ENCODE results near the gene XAGE3. TPM values are rescaled to one million over a fixed set of nuclear protein-coding genes. Genes with fewer than 3 reads are reported as not detected.
"Not testable (repeated sequence)": the region's sequence is repeated elsewhere in the genome, so short reads cannot be mapped to it uniquely, and the experiment has no call there.

The XAGE3 gene
- total RNA-seq, 1 donor from 2014 or later = not detected

DNA sequence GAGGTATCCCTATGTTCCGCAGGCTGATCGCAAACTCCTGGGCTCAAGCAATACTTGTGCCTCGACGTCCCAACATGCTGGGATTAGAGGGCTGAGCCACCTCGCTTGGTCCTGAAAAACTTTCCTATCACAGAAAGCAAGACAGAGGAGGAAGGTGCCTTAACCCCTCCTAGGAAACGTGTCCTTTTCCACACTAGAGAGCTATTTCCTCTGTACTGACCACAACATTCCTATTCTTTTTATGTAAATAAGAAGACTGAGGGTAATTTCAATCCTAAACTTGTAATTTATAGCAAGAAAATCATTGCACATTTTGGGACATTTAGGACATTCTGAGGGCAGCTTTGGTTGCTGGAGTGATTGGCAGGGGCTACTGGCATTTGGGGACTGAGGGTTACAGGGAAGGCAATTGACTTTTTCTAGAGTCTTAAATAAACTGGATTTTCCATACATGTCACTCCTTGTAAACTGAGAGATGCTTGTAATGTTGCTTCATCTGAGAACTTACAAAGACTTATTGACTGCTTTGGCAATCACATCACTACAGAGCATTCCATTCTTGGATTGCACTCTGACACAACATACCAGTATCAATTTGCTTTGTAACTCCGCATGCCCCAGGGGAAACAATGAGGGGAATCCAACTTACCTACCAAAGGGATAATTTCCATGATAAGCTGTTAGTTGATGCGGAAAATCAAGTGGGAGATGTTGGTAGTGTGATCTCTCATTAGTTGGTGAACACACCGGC, 15.6 kb downstream of the XAGE3 start:
- TF ChIP-seq, protein P1, sequence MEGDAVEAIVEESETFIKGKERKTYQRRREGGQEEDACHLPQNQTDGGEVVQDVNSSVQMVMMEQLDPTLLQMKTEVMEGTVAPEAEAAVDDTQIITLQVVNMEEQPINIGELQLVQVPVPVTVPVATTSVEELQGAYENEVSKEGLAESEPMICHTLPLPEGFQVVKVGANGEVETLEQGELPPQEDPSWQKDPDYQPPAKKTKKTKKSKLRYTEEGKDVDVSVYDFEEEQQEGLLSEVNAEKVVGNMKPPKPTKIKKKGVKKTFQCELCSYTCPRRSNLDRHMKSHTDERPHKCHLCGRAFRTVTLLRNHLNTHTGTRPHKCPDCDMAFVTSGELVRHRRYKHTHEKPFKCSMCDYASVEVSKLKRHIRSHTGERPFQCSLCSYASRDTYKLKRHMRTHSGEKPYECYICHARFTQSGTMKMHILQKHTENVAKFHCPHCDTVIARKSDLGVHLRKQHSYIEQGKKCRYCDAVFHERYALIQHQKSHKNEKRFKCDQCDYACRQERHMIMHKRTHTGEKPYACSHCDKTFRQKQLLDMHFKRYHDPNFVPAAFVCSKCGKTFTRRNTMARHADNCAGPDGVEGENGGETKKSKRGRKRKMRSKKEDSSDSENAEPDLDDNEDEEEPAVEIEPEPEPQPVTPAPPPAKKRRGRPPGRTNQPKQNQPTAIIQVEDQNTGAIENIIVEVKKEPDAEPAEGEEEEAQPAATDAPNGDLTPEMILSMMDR (conservative IDR thresholded peaks at IDR 0.05) = no peak
- Mint-ChIP-seq H3K36me3 (ENCODE audit: low read depth) (peaks cover 2% of the 10 kb centered on the region), H3K4me1 (no peaks in the 10 kb centered on the region), H3K27me3 (ENCODE audit: low read depth) (peaks cover 22% of the 10 kb centered on the region), H3K9me3 (peaks cover 5% of the 10 kb centered on the region), H3K4me3 (no peak overlapping the region), H3K27ac (ENCODE audit: unreplicated experiment) (no peak overlapping the region)
- DNase-seq (ENCODE audit: low read depth, low spot score) = no peak

DNA sequence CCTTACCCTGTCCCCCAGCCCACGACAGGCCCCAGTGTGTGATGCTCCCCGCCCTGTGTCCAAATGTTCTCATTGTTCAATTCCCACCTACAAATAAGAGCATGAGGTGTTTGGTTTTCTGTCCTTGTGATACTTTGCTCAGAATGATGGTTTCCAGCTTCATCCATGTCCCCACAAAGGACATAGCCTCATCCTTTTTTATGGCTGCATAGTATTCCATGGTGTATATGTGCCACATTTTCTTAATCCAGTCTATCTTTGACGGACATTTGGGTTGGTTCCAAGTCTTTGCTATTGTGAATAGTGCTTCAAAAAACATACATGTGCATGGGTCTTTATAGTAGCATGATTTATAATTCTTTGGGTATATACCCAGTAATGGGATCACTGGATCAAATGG, 24.3 kb downstream of the XAGE3 start:
- not testable (repeated sequence) for H3K27ac Mint-ChIP-seq (ENCODE audit: unreplicated experiment); H3K4me3 Mint-ChIP-seq; DNase-seq (ENCODE audit: low read depth, low spot score); H3K36me3 Mint-ChIP-seq (ENCODE audit: low read depth); H3K9me3 Mint-ChIP-seq; H3K4me1 Mint-ChIP-seq
- peaks cover 60% of the 10 kb centered on the region for H3K27me3 Mint-ChIP-seq (ENCODE audit: low read depth)

DNA sequence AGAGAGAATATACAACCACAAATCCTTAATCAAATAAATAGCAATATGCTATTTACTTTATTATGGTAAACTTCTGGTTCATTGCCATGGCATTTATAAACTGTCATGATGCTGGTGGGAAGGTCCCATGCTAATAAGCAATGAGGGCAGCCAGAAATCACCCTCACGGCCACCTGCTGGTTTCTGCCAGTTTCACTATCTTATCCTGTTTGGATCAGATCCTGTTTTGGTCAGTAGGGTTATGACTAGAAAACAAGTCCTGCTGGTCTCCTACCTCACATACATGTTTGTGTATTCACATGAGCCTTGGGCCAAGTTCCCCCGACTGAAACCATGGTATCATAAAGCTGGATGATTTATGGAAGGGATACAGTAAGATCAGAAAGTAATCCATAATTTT, 28.7 kb downstream of the XAGE3 start:
- Mint-ChIP-seq H3K27me3 (ENCODE audit: low read depth) (peaks cover 28% of the 10 kb centered on the region), H3K27ac (ENCODE audit: unreplicated experiment) (no peak overlapping the region), H3K36me3 (ENCODE audit: low read depth) (no peaks in the 10 kb centered on the region), H3K9me3 (no peaks in the 10 kb centered on the region), H3K4me1 (no peaks in the 10 kb centered on the region), H3K4me3 (no peak overlapping the region)
- no peak for DNase-seq (ENCODE audit: low read depth, low spot score)
- TF ChIP-seq, protein P1 (conservative IDR thresholded peaks at IDR 0.05) = no peak

DNA sequence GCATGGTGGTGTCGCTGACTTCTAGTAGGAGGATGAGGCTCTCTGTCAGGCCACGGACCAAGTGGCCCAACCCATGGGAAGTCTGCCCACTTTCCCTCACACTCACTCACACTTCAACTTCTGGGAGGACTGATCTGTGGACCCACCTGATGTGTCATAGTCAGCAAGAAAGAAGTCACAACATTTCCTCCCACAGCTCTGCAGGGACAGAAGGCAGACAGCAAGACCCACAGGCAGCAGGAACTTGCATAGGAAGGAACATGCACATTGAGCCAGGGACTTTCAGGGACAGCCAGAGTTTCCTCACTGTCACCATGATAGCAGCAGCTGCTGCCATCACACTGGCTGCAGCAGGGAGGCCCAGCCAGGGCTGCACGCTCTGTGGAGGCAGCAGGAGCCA, 37.3 kb downstream of the XAGE3 start:
- H3K9me3 Mint-ChIP-seq = peaks cover 6% of the 10 kb centered on the region
- H3K4me1 Mint-ChIP-seq = no peaks in the 10 kb centered on the region
- peaks cover 3% of the 10 kb centered on the region for H3K36me3 Mint-ChIP-seq (ENCODE audit: low read depth)
- DNase-seq (ENCODE audit: low read depth, low spot score) = no peak
- H3K27me3 Mint-ChIP-seq (ENCODE audit: low read depth) = no peaks in the 10 kb centered on the region
- H3K4me3 Mint-ChIP-seq = no peak overlapping the region
- no peak overlapping the region for H3K27ac Mint-ChIP-seq (ENCODE audit: unreplicated experiment)
- TF ChIP-seq, protein P1 (conservative IDR thresholded peaks at IDR 0.05) = no peak

DNA sequence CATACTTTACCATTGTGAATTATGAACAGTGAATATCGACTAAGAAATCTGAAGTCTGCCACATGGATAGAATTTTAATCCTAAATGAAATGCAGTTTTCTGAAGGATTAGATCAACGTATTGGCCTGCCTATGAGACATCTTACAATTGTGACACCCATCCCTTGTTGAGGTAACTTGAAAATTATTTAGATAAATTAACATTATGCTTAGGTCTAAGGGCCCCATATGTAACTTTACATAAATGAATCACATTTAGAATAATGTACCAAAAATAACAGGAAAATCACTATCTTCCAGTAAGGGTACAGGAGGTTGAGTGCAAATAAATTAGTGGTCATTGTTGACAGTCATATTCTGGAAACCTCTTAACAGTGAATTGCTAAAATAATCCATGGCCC, 43.3 kb downstream of the XAGE3 start:
- no peak for DNase-seq (ENCODE audit: low read depth, low spot score)
- Mint-ChIP-seq H3K36me3 (ENCODE audit: low read depth) (no peaks in the 10 kb centered on the region), H3K4me1 (no peaks in the 10 kb centered on the region), H3K4me3 (no peak overlapping the region), H3K9me3 (peaks cover 6% of the 10 kb centered on the region), H3K27me3 (ENCODE audit: low read depth) (peaks cover 7% of the 10 kb centered on the region), H3K27ac (ENCODE audit: unreplicated experiment) (no peak overlapping the region)
- TF ChIP-seq, protein P1 (conservative IDR thresholded peaks at IDR 0.05) = no peak

DNA sequence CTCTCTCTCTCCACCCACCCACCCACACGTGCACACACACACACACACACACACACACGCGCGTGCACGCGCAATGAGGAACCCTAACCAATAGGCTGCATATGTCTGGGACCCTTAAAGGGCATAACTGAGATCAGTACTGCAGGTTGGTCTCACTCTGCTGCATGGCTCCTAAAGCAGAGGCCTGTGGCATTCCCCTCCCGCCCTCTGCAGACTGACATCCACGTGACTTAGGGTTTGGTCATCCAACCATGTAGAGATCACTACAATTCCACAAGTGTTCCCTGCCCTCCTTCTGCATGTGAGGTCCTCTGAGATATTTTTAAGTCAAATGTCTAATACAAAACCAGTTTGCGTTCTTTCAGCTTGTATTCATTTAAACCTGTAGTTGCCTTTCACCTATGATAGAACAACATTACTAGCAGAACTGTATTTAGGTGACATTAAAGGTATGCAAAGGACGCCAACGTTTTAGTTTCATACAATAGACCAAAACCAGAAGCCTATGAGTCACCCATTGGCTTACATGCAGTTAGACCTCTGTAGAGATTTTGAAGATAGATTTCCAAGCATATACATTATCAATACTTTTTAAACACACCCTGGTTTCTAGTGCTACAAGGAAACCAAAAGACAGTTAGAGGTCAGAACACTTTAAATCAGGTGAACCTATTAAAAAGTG, 46.7 kb downstream of the XAGE3 start:
- Mint-ChIP-seq H3K36me3 (ENCODE audit: low read depth) (no peaks in the 10 kb centered on the region), H3K9me3 (peaks cover 2% of the 10 kb centered on the region), H3K27me3 (ENCODE audit: low read depth) (peaks cover 23% of the 10 kb centered on the region), H3K4me1 (no peaks in the 10 kb centered on the region), H3K4me3 (no peak overlapping the region), H3K27ac (ENCODE audit: unreplicated experiment) (no peak overlapping the region)
- TF ChIP-seq, protein P1 (conservative IDR thresholded peaks at IDR 0.05) = no peak
- DNase-seq (ENCODE audit: low read depth, low spot score) = no peak

Measured in neural crest cell (in vitro differentiated cells).